HG02884 (cell line): ENCODE data around the gene SEMA6A.
"Not testable (repeated sequence)": the region's sequence is repeated elsewhere in the genome, so short reads cannot be mapped to it uniquely, and the experiment has no call there.

Source experiments
- ATAC-seq: cut with Tn5 transposase; IDR thresholded peaks from one replicate; pipeline ENCODE4 v1.9.1; 2021; ENCODE audit warnings: mild to moderate bottlenecking, moderate library complexity; ENCODE audit not compliant: unreplicated experiment

SEMA6A gene

GRCh38 chr5:116554764-116555163 lies 19.9 kb downstream of the SEMA6A start:
- no peak for ATAC-seq

- no peak for ATAC-seq
These were observed 21.3 kb downstream of the SEMA6A start for GRCh38 chr5:116553366-116553765.

- no peak for ATAC-seq
These were observed 24.5 kb downstream of the SEMA6A start for GRCh38 chr5:116550082-116550481.

- ATAC-seq: no peak
These were observed 27.9 kb downstream of the SEMA6A start for GRCh38 chr5:116546743-116547124.

GRCh38 chr5:116546033-116546742 lies 28.4 kb downstream of the SEMA6A start:
- no peak for ATAC-seq

- ATAC-seq: not testable (repeated sequence)
These were observed 29.2 kb downstream of the SEMA6A start for GRCh38 chr5:116545465-116545864.

- no peak for ATAC-seq
These were observed 29.9 kb downstream of the SEMA6A start for GRCh38 chr5:116544531-116545241.

GRCh38 chr5:116543501-116543900 lies 31.1 kb downstream of the SEMA6A start:
- no peak for ATAC-seq

GRCh38 chr5:116542619-116543018 lies 32.0 kb downstream of the SEMA6A start:
- no peak for ATAC-seq

GRCh38 chr5:116539222-116539621 lies 35.4 kb downstream of the SEMA6A start:
- no peak for ATAC-seq

- no peak for ATAC-seq
These were observed 38.1 kb downstream of the SEMA6A start for GRCh38 chr5:116536316-116537083.

- ATAC-seq: no peak
These were observed 39.5 kb downstream of the SEMA6A start for GRCh38 chr5:116534964-116535651.

- ATAC-seq: no peak
These were observed 41.7 kb downstream of the SEMA6A start for GRCh38 chr5:116532762-116533525.

- no peak for ATAC-seq
These were observed 43.0 kb downstream of the SEMA6A start for GRCh38 chr5:116531635-116532034.

GRCh38 chr5:116531117-116531516 lies 43.5 kb downstream of the SEMA6A start:
- ATAC-seq: no peak

- ATAC-seq: no peak
These were observed 44.3 kb downstream of the SEMA6A start for GRCh38 chr5:116530276-116530675.

- ATAC-seq: no peak
These were observed 45.0 kb downstream of the SEMA6A start for GRCh38 chr5:116529615-116530014.

GRCh38 chr5:116528519-116529234 lies 45.9 kb downstream of the SEMA6A start:
- no peak for ATAC-seq

- no peak for ATAC-seq
These were observed 47.0 kb downstream of the SEMA6A start for GRCh38 chr5:116527582-116527981.

- ATAC-seq: no peak
These were observed 48.9 kb downstream of the SEMA6A start for GRCh38 chr5:116525674-116526073.
